ENCODE data around the gene DTD1. TPM values are rescaled to one million over a fixed set of nuclear protein-coding genes. Genes with fewer than 3 reads are reported as not detected.
"Not testable (repeated sequence)": the region's sequence is repeated elsewhere in the genome, so short reads cannot be mapped to it uniquely, and the experiment has no call there.

DTD1 gene
- total RNA-seq, 3 donors from 2014 or later = 10.9 to 18.1 (median 14.1) TPM

DNA sequence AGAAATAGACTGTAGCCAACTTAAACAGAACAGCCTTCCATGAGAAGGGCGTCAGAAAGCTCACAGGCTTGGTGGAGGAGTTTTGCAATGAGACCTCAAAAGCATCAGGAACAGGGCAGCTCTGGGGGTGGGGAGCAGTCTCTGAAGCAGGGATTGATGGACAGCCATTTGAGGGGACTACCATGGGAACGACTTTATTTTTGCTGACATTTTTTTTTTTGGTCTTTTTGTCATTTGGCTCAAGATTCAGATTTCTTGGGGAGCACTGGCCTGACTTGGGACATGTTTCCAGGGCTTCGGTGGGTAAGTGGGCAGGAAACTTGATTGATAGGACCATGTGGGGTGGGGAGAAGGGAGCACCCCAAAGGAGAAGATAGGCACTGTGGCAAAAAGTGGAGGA lies 193.7 kb downstream of the DTD1 start:
- TF ChIP-seq, protein P1, sequence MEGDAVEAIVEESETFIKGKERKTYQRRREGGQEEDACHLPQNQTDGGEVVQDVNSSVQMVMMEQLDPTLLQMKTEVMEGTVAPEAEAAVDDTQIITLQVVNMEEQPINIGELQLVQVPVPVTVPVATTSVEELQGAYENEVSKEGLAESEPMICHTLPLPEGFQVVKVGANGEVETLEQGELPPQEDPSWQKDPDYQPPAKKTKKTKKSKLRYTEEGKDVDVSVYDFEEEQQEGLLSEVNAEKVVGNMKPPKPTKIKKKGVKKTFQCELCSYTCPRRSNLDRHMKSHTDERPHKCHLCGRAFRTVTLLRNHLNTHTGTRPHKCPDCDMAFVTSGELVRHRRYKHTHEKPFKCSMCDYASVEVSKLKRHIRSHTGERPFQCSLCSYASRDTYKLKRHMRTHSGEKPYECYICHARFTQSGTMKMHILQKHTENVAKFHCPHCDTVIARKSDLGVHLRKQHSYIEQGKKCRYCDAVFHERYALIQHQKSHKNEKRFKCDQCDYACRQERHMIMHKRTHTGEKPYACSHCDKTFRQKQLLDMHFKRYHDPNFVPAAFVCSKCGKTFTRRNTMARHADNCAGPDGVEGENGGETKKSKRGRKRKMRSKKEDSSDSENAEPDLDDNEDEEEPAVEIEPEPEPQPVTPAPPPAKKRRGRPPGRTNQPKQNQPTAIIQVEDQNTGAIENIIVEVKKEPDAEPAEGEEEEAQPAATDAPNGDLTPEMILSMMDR (IDR thresholded peaks at IDR 0.05) = no peak
- H3K9me3 ChIP-seq = no peaks in the 10 kb centered on the region
- no peaks in the 10 kb centered on the region for H3K36me3 ChIP-seq (ENCODE audit: low read depth)
- H3K4me3 ChIP-seq = no peak overlapping the region
- DNase-seq = no peak
- no peak for ATAC-seq
- no peaks in the 10 kb centered on the region for H3K4me1 ChIP-seq (ENCODE audit: low read depth)
- intact Hi-C loops (cut with DNase I, micrococcal nuclease) = no loop called here

DNA sequence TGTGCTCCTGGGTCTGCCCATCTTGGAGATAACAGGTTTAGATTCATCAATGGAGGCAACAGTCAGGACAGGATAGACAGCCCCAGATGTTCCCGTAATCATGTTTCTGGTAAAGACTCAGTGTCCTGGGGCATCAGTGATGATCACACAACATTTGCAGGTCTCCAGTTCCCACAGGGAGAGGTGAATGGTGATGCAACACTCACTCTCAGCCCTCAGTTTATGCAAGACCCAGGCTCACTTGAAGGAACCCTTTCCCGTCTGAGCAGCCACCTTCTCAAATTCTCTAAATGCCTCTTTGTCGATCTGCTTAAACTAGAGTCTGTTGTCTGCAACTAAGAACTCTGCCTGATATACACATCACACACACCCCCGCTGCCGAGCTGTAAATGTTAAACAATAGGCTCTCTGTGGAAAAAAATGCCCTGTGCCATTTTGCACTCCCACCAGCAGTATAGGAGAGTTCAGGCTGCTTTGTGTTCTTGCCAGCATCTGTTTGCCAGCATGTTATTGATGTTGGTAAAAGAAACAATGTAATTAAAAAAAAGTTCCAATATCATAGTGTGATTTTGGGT lies 195.6 kb downstream of the DTD1 start:
- H3K36me3 ChIP-seq (ENCODE audit: low read depth) = no peaks in the 10 kb centered on the region
- no peaks in the 10 kb centered on the region for H3K9me3 ChIP-seq
- H3K4me1 ChIP-seq (ENCODE audit: low read depth) = no peaks in the 10 kb centered on the region
- intact Hi-C loops (cut with DNase I, micrococcal nuclease) = no loop called here
- no peak overlapping the region for H3K4me3 ChIP-seq
- no peak for DNase-seq
- TF ChIP-seq, protein P1 (IDR thresholded peaks at IDR 0.05) = no peak
- ATAC-seq = no peak

DNA sequence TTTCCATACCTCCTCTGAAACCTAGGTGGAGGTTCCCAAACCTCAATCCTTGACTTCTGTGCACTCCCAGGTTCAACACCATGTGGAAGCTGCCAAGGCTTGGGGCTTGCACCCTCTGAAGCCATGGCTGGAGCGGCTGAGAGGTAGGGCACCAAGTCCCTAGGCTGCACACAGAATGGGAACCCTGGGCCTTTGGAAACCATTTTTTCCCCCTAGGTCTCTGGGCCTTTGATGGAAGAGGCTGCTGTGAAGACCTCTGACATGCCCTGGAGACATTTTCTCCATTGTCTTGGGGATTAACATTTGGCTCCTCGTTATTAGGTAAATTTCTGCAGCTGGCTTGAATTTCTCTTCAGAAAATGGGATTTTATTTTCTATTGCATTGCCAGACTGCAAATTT lies 199.2 kb downstream of the DTD1 start:
- H3K36me3 ChIP-seq (ENCODE audit: low read depth); intact Hi-C loops (cut with DNase I, micrococcal nuclease); H3K9me3 ChIP-seq; H3K4me1 ChIP-seq (ENCODE audit: low read depth); H3K4me3 ChIP-seq; DNase-seq; ATAC-seq: not testable (repeated sequence)

DNA sequence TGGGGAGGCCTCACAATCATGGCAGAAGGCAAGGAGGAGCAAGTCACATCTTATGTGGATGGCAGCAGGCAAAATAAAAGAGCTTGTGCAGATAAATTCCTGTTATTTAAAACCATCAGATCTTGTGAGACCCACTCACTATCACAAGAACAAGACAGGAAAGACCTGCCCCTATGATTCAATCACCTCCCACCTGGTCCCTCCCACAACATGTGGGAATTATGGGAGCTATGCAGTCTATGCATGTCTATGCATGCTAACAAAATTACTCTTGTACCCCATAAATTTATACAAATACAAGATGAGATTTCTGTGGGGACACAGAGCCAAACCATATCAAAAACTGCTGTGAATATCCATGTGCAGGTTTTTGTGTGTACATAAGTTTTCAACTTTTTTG lies 200.2 kb downstream of the DTD1 start:
- Histone ChIP-seq H3K9me3 (no peaks in the 10 kb centered on the region), H3K36me3 (ENCODE audit: low read depth) (no peaks in the 10 kb centered on the region), H3K4me1 (ENCODE audit: low read depth) (no peaks in the 10 kb centered on the region), H3K4me3 (no peak overlapping the region)
- TF ChIP-seq, protein P1 (IDR thresholded peaks at IDR 0.05) = no peak
- ATAC-seq = no peak
- intact Hi-C loops (cut with DNase I, micrococcal nuclease) = no loop called here
- DNase-seq = no peak

DNA sequence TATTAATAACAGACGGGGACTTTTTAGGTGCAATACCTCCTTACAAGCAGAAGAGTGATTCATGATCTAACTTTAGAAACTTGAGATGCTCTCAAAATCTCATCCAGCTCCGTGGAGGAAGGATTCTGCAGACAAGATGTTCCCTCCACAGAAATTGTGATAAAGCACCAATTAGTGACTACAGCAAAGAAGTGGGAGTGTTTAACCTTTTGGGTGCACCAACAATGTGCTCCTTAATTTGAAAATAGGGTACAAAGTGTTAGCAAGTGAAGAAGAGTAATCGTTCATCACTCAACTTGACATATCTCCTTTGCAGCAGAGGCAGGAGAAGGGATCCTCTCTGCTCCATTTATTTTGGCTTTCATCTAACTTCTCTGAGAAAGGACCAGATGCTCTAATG lies 202.9 kb downstream of the DTD1 start:
- Histone ChIP-seq H3K9me3 (no peaks in the 10 kb centered on the region), H3K4me1 (ENCODE audit: low read depth) (no peaks in the 10 kb centered on the region), H3K4me3 (no peak overlapping the region), H3K36me3 (ENCODE audit: low read depth) (no peaks in the 10 kb centered on the region)
- ATAC-seq (no peak), DNase-seq (no peak)
- TF ChIP-seq, protein P1 (IDR thresholded peaks at IDR 0.05) = no peak
- intact Hi-C loops (cut with DNase I, micrococcal nuclease) = no loop called here

DNA sequence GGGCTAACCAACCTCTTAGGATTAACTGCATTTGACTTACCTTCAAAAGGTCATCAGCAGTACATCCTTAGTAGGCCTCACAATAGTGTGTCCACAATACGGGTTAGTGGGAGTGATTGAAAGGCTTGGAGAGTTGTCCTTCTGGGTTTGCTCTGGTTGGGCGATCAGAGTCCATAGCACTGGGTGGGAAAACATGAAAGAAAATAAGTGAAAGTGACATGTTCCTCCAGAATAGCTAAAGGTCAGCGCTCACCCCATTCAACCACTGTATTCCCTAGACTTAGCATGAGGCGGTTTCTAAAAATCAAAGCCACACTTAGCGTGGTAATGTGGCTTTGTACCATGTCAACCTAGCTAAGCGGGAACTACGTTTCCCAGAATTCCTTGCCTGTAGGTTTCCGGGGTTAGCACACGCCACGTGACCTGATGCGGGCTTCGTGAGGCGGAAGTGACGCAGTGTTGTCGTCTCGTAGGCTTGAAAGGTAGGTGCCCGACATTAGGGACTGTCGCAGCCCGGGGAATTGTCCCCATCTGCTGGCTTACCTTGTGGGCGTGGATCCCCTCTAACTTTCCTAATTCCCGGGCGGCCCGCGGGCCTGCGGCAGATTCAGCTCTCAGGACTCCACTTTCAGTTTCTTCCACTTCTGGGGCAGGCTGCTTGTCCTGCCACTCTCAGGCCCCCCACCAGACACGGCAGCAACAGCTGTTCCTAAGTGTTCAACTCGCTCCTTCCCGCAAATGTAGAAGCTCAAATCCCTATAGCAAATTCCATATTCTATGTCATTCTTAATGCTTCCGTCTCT lies 206.0 kb downstream of the DTD1 start:
- intact Hi-C loops (cut with DNase I, micrococcal nuclease) = no loop called here
- Histone ChIP-seq H3K9me3 (no peaks in the 10 kb centered on the region), H3K36me3 (ENCODE audit: low read depth) (no peaks in the 10 kb centered on the region), H3K4me3 (peak overlapping the region; percentile 22), H3K4me1 (ENCODE audit: low read depth) (no peaks in the 10 kb centered on the region)
- TF ChIP-seq, protein P1 (IDR thresholded peaks at IDR 0.05) = no peak
- ATAC-seq (peak; percentile 100), DNase-seq (peak; percentile 86 to 95 (median 93))

Measured in mucosa of descending colon (tissue), 3 donors.